Endothelial cell of umbilical vein (primary cell): Measurements from ENCODE around the gene FGF2. TPM values are rescaled to one million over a fixed set of nuclear protein-coding genes. Genes with fewer than 3 reads are reported as not detected.

Experiments
- BruUV-seq: library from RNA; stranded (reverse); fragments of 400-500 nt; replicated peaks from 2 replicates; lab custom pipeline; 2021; lab: Mats Ljungman, UMichigan
- CTCF ChIA-PET: fragments of 300-600, 350-600 bp; sonication (Branson Sonifier 250); formaldehyde crosslinking; loops from one replicate; lab custom pipeline; 2021; ENCODE audit warnings: antibody characterized with exemption, inconsistent platforms; lab: Charles Lee
- POLR2A ChIA-PET: fragments of 300-600, 350-600 bp; sonication (Branson Sonifier 250); formaldehyde crosslinking; loops from one replicate; lab custom pipeline; 2021; ENCODE audit warnings: antibody characterized with exemption, inconsistent platforms; lab: Charles Lee
- DNase-seq: peaks from one replicate; pipeline ENCODE4 v3.0.0-alpha.2; 2011; ENCODE audit warnings: low read depth, low spot score
- FAIRE-seq: peaks from 2 replicates; lab custom pipeline; 2011; peaks lifted over from hg19 to GRCh38; lab: Jason Lieb, UNC
- H2AFZ ChIP-seq: 2 replicates; pipeline ENCODE4 v1.6.0; 2012; ENCODE audit warnings: low read depth, low read length, control low read depth, inconsistent platforms
- H3K27ac ChIP-seq: 2 replicates; pipeline ENCODE4 v1.5.1; 2011; ENCODE audit warnings: low read depth, mild to moderate bottlenecking, control low read depth, low read length, moderate library complexity; ENCODE audit not compliant: insufficient read depth
- H3K27me3 ChIP-seq, 2 experiments: 2 replicates each; pipeline versions ENCODE4 v1.6.0 to v1.6.1; 2011; ENCODE audit warnings: low read length in 2 of 2, mixed read lengths in 1 of 2; ENCODE audit not compliant: control insufficient read depth in 2 of 2, insufficient read depth in 2 of 2
- H3K36me3 ChIP-seq, 2 experiments: 2 replicates in 1 of 2; 3 replicates in 1 of 2; pipeline ENCODE4 v1.5.1; 2011; ENCODE audit warnings: low read length in 2 of 2, mild to moderate bottlenecking in 1 of 2, moderate library complexity in 1 of 2; ENCODE audit not compliant: control insufficient read depth in 2 of 2, insufficient read depth in 2 of 2; ENCODE audit errors: extremely low read depth in 1 of 2
- H3K4me1 ChIP-seq: 3 replicates; pipeline ENCODE4 v1.5.1; 2011; ENCODE audit warnings: mild to moderate bottlenecking, low read length; ENCODE audit not compliant: control insufficient read depth, insufficient read depth; ENCODE audit errors: extremely low read depth
- H3K4me2 ChIP-seq: 2 replicates; pipeline ENCODE4 v1.6.1; 2011; ENCODE audit warnings: low read length, control low read depth, mixed read lengths; ENCODE audit not compliant: insufficient read depth
- H3K4me3 ChIP-seq, 3 experiments: fragments of 200-600 bp in 1 of 3; sonication (generic), shearing (Covaris generic) in 1 of 3; replicated peaks in 1 of 3; 2 replicates each; pipeline ENCODE4 v1.5.1; 2011 to 2016; ENCODE audit warnings: control low read depth in 3 of 3, low read length in 3 of 3, mild to moderate bottlenecking in 2 of 3, inconsistent platforms in 1 of 3, low read depth in 1 of 3, moderate library complexity in 1 of 3; ENCODE audit not compliant: insufficient read depth in 1 of 3
- H3K79me2 ChIP-seq: 2 replicates; pipeline ENCODE4 v1.6.0; 2012; ENCODE audit warnings: low read length, inconsistent platforms; ENCODE audit not compliant: control insufficient read depth, insufficient read depth
- H3K9ac ChIP-seq: replicated peaks from 2 replicates; pipeline ENCODE3; 2011; ENCODE audit warnings: low read length, control low read depth; ENCODE audit not compliant: insufficient read depth; ENCODE audit errors: extremely low read depth
- H3K9me1 ChIP-seq: replicated peaks from 3 replicates; pipeline ENCODE4 v1.6.0; 2011; ENCODE audit warnings: mild to moderate bottlenecking, low read length; ENCODE audit not compliant: control insufficient read depth, insufficient read depth; ENCODE audit errors: extremely low read depth
- H3K9me3 ChIP-seq: replicated peaks from 2 replicates; pipeline ENCODE4 v1.5.1; 2012; ENCODE audit warnings: low read length, inconsistent platforms; ENCODE audit not compliant: control insufficient read depth, insufficient read depth
- H4K20me1 ChIP-seq: replicated peaks from 2 replicates; pipeline ENCODE3; 2011; ENCODE audit warnings: mild to moderate bottlenecking, low read length; ENCODE audit not compliant: control insufficient read depth, insufficient read depth; ENCODE audit errors: extremely low read depth
- CTCF ChIP-seq, 2 donors: IDR thresholded peaks; 1 replicate in 1 of 2; 2 replicates in 1 of 2; pipeline ENCODE4 v1.5.1; 2011; ENCODE audit warnings: low read length in 2 of 2, mild to moderate bottlenecking in 2 of 2, moderate library complexity in 2 of 2, control low read depth in 1 of 2, inconsistent platforms in 1 of 2, low read depth in 1 of 2; ENCODE audit not compliant: insufficient read depth in 1 of 2; ENCODE audit errors: extremely low read depth in 1 of 2
- EZH2 ChIP-seq: IDR thresholded peaks from 2 replicates; pipeline ENCODE4 v1.6.1; 2012; ENCODE audit warnings: borderline replicate concordance, low read depth, mild to moderate bottlenecking, moderate library complexity, low read length, inconsistent platforms; ENCODE audit not compliant: severe bottlenecking
- FOS ChIP-seq: IDR thresholded peaks from 2 replicates; pipeline ENCODE4 v1.6.1; 2011; ENCODE audit warnings: mild to moderate bottlenecking, low read length, moderate library complexity, borderline replicate concordance; ENCODE audit not compliant: insufficient read depth
- GATA2 ChIP-seq: IDR thresholded peaks from 2 replicates; pipeline ENCODE4 v1.7.0; 2011; ENCODE audit warnings: low read depth, mild to moderate bottlenecking, moderate library complexity, mixed read lengths, low read length; ENCODE audit not compliant: insufficient read length, insufficient read depth
- JUN ChIP-seq: IDR thresholded peaks from 2 replicates; pipeline ENCODE4 v1.6.1; 2011; ENCODE audit warnings: borderline replicate concordance, low read depth; ENCODE audit not compliant: insufficient read length, insufficient read depth
- MAX ChIP-seq: IDR thresholded peaks from 2 replicates; pipeline ENCODE4 v1.6.1; 2011; ENCODE audit not compliant: insufficient read depth, insufficient read length
- MYC ChIP-seq: IDR thresholded peaks from one replicate; pipeline ENCODE4 v1.6.1; 2011; ENCODE audit warnings: mild to moderate bottlenecking, low read depth, low read length
- POLR2A ChIP-seq: IDR thresholded peaks from 2 replicates; pipeline ENCODE4 v1.6.1; 2012; ENCODE audit warnings: low read depth, mild to moderate bottlenecking, control low read depth, low read length
- POLR2AphosphoS5 ChIP-seq: IDR thresholded peaks from 2 replicates; pipeline ENCODE4 v1.6.1; 2012; ENCODE audit warnings: low read depth, mild to moderate bottlenecking, control low read depth, low read length, moderate library complexity; ENCODE audit not compliant: insufficient read depth
- dilution Hi-C: fragments of 300-500 bp; cut with MboI; formaldehyde crosslinking; loops from one replicate; pipeline ENCODE4 v1.15.0; 2019; ENCODE audit warnings: low sequenced_read_pairs; ENCODE audit not compliant: extremely low pct_ligation_motif_present
- intact Hi-C: fragments of 100-400 bp; cut with micrococcal nuclease; formaldehyde crosslinking; loops from one replicate; pipeline ENCODE4 v1.10.0; 2022
- polyA plus RNA-seq, 4 experiments: library from polyadenylated mRNA; depleted of rRNA in 3 of 4; stranded (reverse) in 3 of 4; unstranded in 1 of 4; fragments of >200 nt; gene quantifications; 2 replicates each; pipeline versions ENCODE4 v1.2.1 to v1.2.3, GENCODE V29; 2011 to 2012; ENCODE audit warnings: missing spikeins in 1 of 4
- total RNA-seq: library from RNA; stranded (reverse); gene quantifications from 2 replicates; pipeline ENCODE4 v1.2.3, GENCODE V29; 2021

FGF2 gene
- total and polyA plus RNA-seq, 2 donors (not counting 3 experiments of a cell fraction or from before 2014, with no cell fraction given): 4.6 to 23.9 TPM

- Histone ChIP-seq H3K36me3 (no peaks in the 10 kb centered on the region), H3K27me3 (no peaks in the 10 kb centered on the region), H3K27ac (no peak overlapping the region), H4K20me1 (no peaks in the 10 kb centered on the region), H3K79me2 (no peaks in the 10 kb centered on the region), H3K9me1 (no peaks in the 10 kb centered on the region), H3K4me3 (no peak overlapping the region), H3K4me1 (no peaks in the 10 kb centered on the region), H3K9me3 (no peaks in the 10 kb centered on the region), H3K4me2 (no peak overlapping the region), H3K9ac (no peak overlapping the region), H2AFZ (no peak overlapping the region)
- no peak for TF ChIP-seq GATA2
- TF ChIP-seq FOS: no peak
- TF ChIP-seq MYC: no peak
- TF ChIP-seq CTCF (IDR thresholded peaks at IDR 0.05; ENCODE audit: extremely low read depth in 1 of 2, insufficient read depth in 1 of 2, low read depth in 1 of 2, low read length in 2 of 2): no peak
- TF ChIP-seq POLR2A: no peak
- no peak for TF ChIP-seq EZH2
- TF ChIP-seq POLR2AphosphoS5: no peak
- no peak for TF ChIP-seq JUN
- no peak for TF ChIP-seq MAX
- CTCF ChIA-PET: no interaction called here
- POLR2A ChIA-PET: no interaction called here
- BruUV-seq: no TSS peak
- FAIRE-seq: no peak
- dilution Hi-C loops (loop anchor here (25.0 kb wide), 1 partner anchor 146 kb away; no protein-coding TSS in a partner anchor), intact Hi-C loops (no loop called here)
- DNase-seq: no peak
Measured at GRCh38 chr4:122908223-122908622, 81.6 kb downstream of the FGF2 start.
